Cortex of kidney (tissue), 1 donor: Measurements from ENCODE around the gene CHST2.

Experiments used
- DNase-seq: peaks from one replicate; lab custom pipeline; 2025; lab: John Stamatoyannopoulos, UW

The CHST2 gene

GRCh38 chr3:143099210-143099609 lies 20.4 kb upstream of the CHST2 start:
- DNase-seq: no peak

- DNase-seq: no peak
Observed at GRCh38 chr3:143099690-143100089, 19.9 kb upstream of the CHST2 start.

- no peak for DNase-seq
Observed at GRCh38 chr3:143100451-143100850, 19.1 kb upstream of the CHST2 start.

- DNase-seq: no peak
Observed at GRCh38 chr3:143101792-143102381, 17.7 kb upstream of the CHST2 start.

GRCh38 chr3:143103652-143104051 lies 15.9 kb upstream of the CHST2 start:
- DNase-seq: no peak

GRCh38 chr3:143105170-143105569 lies 14.4 kb upstream of the CHST2 start:
- DNase-seq: no peak

GRCh38 chr3:143109861-143110260 lies 9.7 kb upstream of the CHST2 start:
- DNase-seq: no peak

GRCh38 chr3:143110371-143110770 lies 9.2 kb upstream of the CHST2 start:
- DNase-seq: no peak

GRCh38 chr3:143118630-143119008 lies 952 bp upstream of the CHST2 start:
- DNase-seq: no peak

GRCh38 chr3:143119974-143120715 lies 574 bp downstream of the CHST2 start:
- DNase-seq: no peak

GRCh38 chr3:143120716-143121240 lies 1.2 kb downstream of the CHST2 start:
- DNase-seq: no peak

GRCh38 chr3:143121241-143122088 lies 1.9 kb downstream of the CHST2 start:
- no peak for DNase-seq

- no peak for DNase-seq
Observed at GRCh38 chr3:143122089-143122430, 2.5 kb downstream of the CHST2 start.

GRCh38 chr3:143122608-143123352 lies 3.2 kb downstream of the CHST2 start:
- DNase-seq: no peak

- no peak for DNase-seq
Observed at GRCh38 chr3:143123353-143123984, 3.9 kb downstream of the CHST2 start.

GRCh38 chr3:143124601-143125520 lies 5.3 kb downstream of the CHST2 start:
- DNase-seq: no peak

GRCh38 chr3:143127801-143128200 lies 8.2 kb downstream of the CHST2 start:
- DNase-seq: no peak

GRCh38 chr3:143128227-143128955 lies 8.8 kb downstream of the CHST2 start:
- DNase-seq: no peak

- no peak for DNase-seq
Observed at GRCh38 chr3:143132246-143132980, 12.8 kb downstream of the CHST2 start.
